Smooth muscle cell (in vitro differentiated cells): ENCODE data around the gene NDUFS7. TPM values are rescaled to one million over a fixed set of nuclear protein-coding genes. Genes with fewer than 3 reads are reported as not detected.
A peak's percentile ranks its signal among the peaks of the same experiment; 100 is the strongest.

ENCODE experiments used
- DNase-seq: peaks from one replicate; lab custom pipeline; 2025; ENCODE audit not compliant: unreplicated experiment; lab: John Stamatoyannopoulos, UW
- H2AFZ ChIP-seq: fragments of 200-600 bp; sonication (generic); 2 replicates; pipeline ENCODE4 v1.6.0; 2016; ENCODE audit warnings: antibody characterized with exemption, low read depth, mild to moderate bottlenecking
- H3F3A ChIP-seq: fragments of 200-600 bp; sonication (generic); 2 replicates; pipeline ENCODE4 v1.6.0; 2017; ENCODE audit warnings: antibody characterized with exemption, low read depth
- H3K27ac ChIP-seq: fragments of 200-600 bp; sonication (generic); 2 replicates; pipeline ENCODE4 v1.5.1; 2016; ENCODE audit warnings: low read depth, mild to moderate bottlenecking
- H3K27me3 ChIP-seq: fragments of 200-600 bp; sonication (generic); 2 replicates; pipeline ENCODE4 v1.6.1; 2016; ENCODE audit warnings: low read depth, mild to moderate bottlenecking
- H3K36me3 ChIP-seq: fragments of 200-600 bp; sonication (generic); 2 replicates; pipeline ENCODE4 v1.5.1; 2016; ENCODE audit warnings: low read depth
- H3K4me1 ChIP-seq: fragments of 200-600 bp; sonication (generic); 2 replicates; pipeline ENCODE4 v1.5.1; 2016; ENCODE audit warnings: low read depth
- H3K4me2 ChIP-seq: fragments of 200-600 bp; sonication (generic); 2 replicates; pipeline ENCODE4 v1.6.0; 2016; ENCODE audit warnings: mild to moderate bottlenecking
- H3K4me3 ChIP-seq: fragments of 200-600 bp; sonication (generic); 2 replicates; pipeline ENCODE4 v1.5.1; 2016; ENCODE audit warnings: mild to moderate bottlenecking
- H3K79me2 ChIP-seq: fragments of 200-600 bp; sonication (generic); 2 replicates; pipeline ENCODE4 v1.6.0; 2016; ENCODE audit warnings: low read depth, mild to moderate bottlenecking
- H3K9ac ChIP-seq: fragments of 200-600 bp; sonication (generic); 2 replicates; pipeline ENCODE4 v1.6.0; 2016; ENCODE audit warnings: low read depth
- H3K9me3 ChIP-seq: fragments of 200-600 bp; sonication (generic); replicated peaks from 2 replicates; pipeline ENCODE4 v1.5.1; 2016; ENCODE audit warnings: low read depth
- H4K20me1 ChIP-seq: fragments of 200-600 bp; sonication (generic); 2 replicates; pipeline ENCODE4 v1.6.0; 2016; ENCODE audit warnings: low read depth
- CTCF ChIP-seq: fragments of 200-600 bp; sonication (generic); IDR thresholded peaks from 2 replicates; pipeline ENCODE4 v1.5.1; 2017; ENCODE audit warnings: borderline replicate concordance, mild to moderate bottlenecking, antibody characterized with exemption; ENCODE audit not compliant: insufficient read depth, poor library complexity, severe bottlenecking
- WGBS: methylation state at CpG from one replicate; pipeline ENCODE4 v1.1.7; 2016; ENCODE audit warnings: low lambda C conversion rate; 5-methylcytosine and 5-hydroxymethylcytosine counted together
- polyA plus RNA-seq: library from polyadenylated mRNA; unstranded; fragments of >200 nt; fragmentation: Nextera tagmentation; extraction: Ambion mirVana; gene quantifications from 2 replicates; pipeline ENCODE4 v1.2.1, GENCODE V29; 2016
- total RNA-seq: library from RNA; depleted of rRNA; stranded (reverse); fragments of >200 nt; gene quantifications from 2 replicates; pipeline ENCODE4 v1.2.3, GENCODE V29; 2014

Gene NDUFS7
- total and polyA plus RNA-seq, 2 experiments from 2014 or later: 95.8 to 245 TPM

- peaks cover 15% of the 10 kb centered on the region for H3K79me2 ChIP-seq
- no peak overlapping the region for H3K27ac ChIP-seq
- no peak for DNase-seq
- H4K20me1 ChIP-seq: peaks cover 7% of the 10 kb centered on the region
- peaks cover 53% of the 10 kb centered on the region for H3K4me1 ChIP-seq
- no peak for TF ChIP-seq CTCF
- peak overlapping the region; percentile 61 for H3K4me3 ChIP-seq
- no peak overlapping the region for H2AFZ ChIP-seq
- no peaks in the 10 kb centered on the region for H3K36me3 ChIP-seq
- H3K27me3 ChIP-seq: no peaks in the 10 kb centered on the region
- H3K9me3 ChIP-seq: no peaks in the 10 kb centered on the region
- H3K4me2 ChIP-seq: no peak overlapping the region
- peaks cover 7% of the 10 kb centered on the region for H3F3A ChIP-seq
- no peak overlapping the region for H3K9ac ChIP-seq
- 75% methylated on average over 3 of the region's 3 CpGs for WGBS
These were observed 27.2 kb upstream of the NDUFS7 start for GRCh38 chr19:1356508-1356865.

GRCh38 chr19:1357531-1358109, 26.1 kb upstream of the NDUFS7 start:
- no peak for DNase-seq
- H3K4me2 ChIP-seq: no peak overlapping the region
- peaks cover 7% of the 10 kb centered on the region for H3F3A ChIP-seq
- peaks cover 23% of the 10 kb centered on the region for H3K79me2 ChIP-seq
- H3K27ac ChIP-seq: no peak overlapping the region
- no peak overlapping the region for H2AFZ ChIP-seq
- H3K9me3 ChIP-seq: no peaks in the 10 kb centered on the region
- H3K9ac ChIP-seq: no peak overlapping the region
- peaks cover 7% of the 10 kb centered on the region for H4K20me1 ChIP-seq
- TF ChIP-seq CTCF: no peak
- no peaks in the 10 kb centered on the region for H3K36me3 ChIP-seq
- WGBS: 82% methylated on average over 24 of the region's 24 CpGs
- peaks cover 64% of the 10 kb centered on the region for H3K4me1 ChIP-seq
- no peaks in the 10 kb centered on the region for H3K27me3 ChIP-seq
- H3K4me3 ChIP-seq: no peak overlapping the region

- H3K4me3 ChIP-seq: no peak overlapping the region
- no peaks in the 10 kb centered on the region for H3K36me3 ChIP-seq
- no peaks in the 10 kb centered on the region for H3K27me3 ChIP-seq
- no peak overlapping the region for H2AFZ ChIP-seq
- H3K4me1 ChIP-seq: peaks cover 60% of the 10 kb centered on the region
- H3K79me2 ChIP-seq: peaks cover 31% of the 10 kb centered on the region
- TF ChIP-seq CTCF: no peak
- H3K9me3 ChIP-seq: no peaks in the 10 kb centered on the region
- peak overlapping the region; percentile 86 for H3K27ac ChIP-seq
- H3K4me2 ChIP-seq: peak overlapping the region; percentile 79
- peaks cover 23% of the 10 kb centered on the region for H4K20me1 ChIP-seq
- H3F3A ChIP-seq: peaks cover 7% of the 10 kb centered on the region
- DNase-seq: no peak
- H3K9ac ChIP-seq: no peak overlapping the region
- 90% methylated on average over 29 of the region's 30 CpGs for WGBS
These were observed 23.4 kb upstream of the NDUFS7 start for GRCh38 chr19:1360126-1360817.
